Forelimb muscle (tissue), 1 donor: ENCODE measurements around the gene PMS1. TPM values are rescaled to one million over a fixed set of nuclear protein-coding genes. Genes with fewer than 3 reads are reported as not detected.
"Not testable (repeated sequence)": the region's sequence is repeated elsewhere in the genome, so short reads cannot be mapped to it uniquely, and the experiment has no call there.

ENCODE experiments used
- DNase-seq: peaks from one replicate; pipeline ENCODE4 v3.0.0-alpha.2; 2013; ENCODE audit warnings: low read depth
- polyA plus RNA-seq: library from polyadenylated mRNA; unstranded; fragments of 120-200 nt; gene quantifications from one replicate; pipeline ENCODE4 v1.2.1, GENCODE V29; 2013; ENCODE audit not compliant: insufficient read length

Gene PMS1
- polyA plus RNA-seq, 1 donor: 27.7 TPM

DNA sequence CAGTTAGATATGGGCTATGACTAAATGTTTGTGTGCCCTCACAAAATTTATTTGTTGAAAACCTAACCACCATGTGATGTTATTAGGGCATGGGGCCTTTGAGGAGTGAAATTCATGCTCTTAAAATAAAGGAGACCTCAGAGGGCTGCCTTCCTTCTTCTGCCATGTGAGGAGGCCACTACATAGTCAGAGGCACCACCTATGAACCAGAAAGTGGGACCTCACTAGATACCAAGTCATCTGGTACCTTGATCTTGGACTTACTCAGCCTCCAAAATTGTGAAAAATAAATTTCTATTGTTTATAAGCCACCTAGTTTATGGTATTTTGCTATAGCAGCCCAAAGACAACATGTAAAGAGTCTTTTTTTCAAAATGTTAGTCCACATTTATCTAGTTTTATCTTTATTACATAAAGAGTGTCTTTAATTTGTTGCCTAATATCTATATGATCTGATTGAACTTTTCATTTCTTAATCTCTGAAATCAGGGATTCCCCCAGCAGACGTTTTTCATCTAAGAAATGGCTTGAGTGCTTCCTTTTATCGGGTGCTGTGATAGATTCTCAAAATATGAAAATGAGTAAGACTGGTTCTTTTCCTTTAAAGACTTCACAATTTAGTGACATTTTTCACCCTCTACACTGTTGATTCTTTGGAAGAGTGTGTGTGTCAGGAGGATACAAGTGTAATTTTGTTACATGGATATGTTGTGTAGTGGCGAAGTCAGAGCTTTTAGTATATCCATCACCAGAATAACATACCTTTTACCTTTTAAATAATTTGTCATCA, 34.2 kb downstream of the PMS1 start:
- no peak for DNase-seq

DNA sequence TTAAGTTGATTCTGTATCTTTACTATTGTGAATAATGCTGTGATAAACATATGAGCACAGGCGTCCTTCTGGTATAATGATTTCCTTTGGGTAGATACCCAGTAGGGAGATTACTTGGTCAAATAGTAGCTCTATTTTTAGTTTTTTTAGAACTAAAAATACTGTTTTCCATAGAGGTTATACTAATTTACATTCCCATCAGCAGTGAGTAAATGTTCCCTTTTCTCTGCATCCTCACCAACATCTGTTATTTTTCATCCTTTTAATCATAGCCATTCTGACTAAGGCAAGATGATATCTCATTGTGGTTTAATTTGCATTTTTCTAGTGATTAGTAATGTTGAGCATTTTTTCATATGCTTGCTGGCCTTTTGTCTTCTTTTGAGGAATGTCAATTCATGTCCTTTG, 35.1 kb downstream of the PMS1 start:
- DNase-seq: no peak

DNA sequence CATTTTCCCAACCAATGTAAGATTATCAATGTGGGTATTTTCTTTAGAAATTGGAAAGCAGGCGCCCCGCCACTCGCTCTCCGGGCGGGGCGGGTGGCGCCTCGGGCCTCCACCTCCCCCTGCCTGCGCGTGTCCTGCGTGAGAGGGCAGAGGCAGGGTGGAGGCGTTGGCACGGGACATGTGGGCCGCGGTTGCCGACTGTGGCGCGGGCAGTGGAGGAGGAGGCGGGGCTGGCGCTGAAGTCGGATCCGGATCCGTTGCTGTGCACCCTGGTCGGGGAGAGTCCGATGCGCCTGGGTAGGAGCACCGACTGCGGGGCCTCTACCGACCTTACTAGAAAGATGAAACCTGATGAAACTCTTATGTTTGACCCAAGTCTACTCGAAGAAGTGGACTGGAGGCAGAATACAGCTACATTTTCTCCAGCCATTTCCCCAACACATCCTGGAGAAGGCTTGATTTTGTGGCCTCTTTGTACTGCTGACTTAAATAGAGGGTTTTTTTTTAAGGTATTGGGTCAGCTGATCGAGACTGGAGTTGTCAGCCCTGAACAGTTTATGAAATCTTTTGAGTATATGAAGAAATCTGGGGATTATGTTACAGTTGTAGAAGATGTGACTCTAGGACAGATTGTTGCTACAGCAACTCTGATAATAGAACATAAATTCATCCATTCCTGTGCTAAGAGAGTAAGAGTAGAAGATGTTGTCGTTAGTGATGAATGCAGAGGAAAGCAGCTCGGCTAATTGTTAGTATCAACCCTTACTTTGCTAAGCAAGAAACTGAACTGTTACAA, 37.9 kb downstream of the PMS1 start:
- DNase-seq: no peak

DNA sequence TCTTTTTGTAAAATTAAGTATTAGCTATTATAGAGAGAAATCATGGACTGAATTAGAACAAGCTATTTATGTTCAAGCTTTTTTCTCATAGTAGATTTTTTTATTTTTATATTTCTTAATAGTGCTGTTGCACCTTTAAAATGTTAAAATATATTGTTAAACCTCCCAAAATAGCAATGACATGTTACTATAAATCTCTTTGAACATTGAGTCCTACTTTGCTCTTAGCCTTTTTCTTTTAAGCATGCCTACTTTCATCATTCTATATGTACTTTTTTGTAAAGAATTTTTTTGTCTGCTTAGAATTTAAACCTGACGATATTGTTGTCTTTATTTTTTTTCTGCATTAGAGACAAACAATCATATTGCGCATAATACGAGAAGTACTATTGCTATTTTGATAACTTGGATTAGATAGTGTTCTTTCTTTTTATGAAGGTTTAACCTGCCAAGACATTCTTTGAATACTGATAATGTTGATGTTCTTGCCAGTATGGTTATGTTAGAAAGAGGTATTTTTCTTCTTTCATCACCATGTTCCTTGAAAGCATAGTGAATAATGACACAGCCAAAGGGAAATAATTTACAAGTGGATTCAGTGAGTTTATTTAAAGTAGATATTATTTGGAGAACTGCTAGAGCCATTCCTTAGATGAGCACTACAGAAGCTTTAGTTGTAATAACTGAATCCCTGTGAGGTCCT, 40.6 kb downstream of the PMS1 start:
- no peak for DNase-seq

DNA sequence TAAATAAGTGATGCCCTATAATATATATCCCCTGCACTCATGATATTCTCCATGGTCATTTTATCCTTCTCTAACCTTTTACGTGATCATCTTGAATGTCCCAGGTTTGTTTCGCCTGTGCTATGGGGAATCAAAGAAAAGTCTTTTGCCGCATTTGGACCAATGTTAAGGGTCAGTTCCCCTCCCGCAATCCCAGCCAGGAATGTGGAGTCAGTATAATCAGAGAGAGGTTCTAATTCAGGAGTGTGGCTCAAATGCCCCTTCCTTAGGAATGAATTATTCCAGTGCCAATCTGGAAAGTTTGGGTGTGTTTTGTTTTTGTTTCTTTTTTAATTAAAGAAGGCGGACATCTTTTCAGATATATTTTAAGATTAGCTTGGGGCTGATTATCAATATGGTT, 41.8 kb downstream of the PMS1 start:
- no peak for DNase-seq

DNA sequence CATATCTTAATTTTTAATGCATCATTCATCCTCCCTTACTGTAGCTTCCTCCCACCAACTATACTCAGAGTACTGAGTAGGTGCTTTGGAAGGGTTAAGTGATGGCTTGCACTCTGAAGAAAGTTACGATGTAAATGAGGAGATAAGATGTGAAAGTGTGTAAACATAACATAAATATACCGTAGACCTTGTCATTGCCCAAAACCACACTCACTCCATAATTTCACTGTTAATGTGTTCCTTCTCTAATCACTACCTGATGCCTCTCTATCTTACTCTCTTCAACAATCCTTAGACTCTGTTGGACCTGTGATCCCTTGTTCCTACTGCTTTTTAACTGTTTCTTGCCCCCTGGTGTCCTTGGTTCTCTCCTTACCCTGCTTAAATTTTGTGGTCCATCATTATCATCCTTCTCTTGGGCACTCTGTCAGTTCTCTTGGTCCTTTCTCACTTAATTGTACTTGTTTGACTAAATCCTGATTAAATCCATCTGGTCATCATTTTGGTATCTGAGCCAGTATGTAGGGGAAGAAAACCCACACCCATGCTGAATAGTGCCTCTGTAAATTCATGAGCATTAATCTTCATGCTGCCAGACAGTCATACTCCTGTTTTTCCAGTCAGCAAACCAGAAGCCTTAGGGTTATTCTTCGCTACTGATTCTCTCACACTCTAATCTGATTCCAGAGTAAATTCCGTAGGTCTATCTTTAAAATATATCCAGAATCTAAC, 45.0 kb downstream of the PMS1 start:
- DNase-seq: no peak

DNA sequence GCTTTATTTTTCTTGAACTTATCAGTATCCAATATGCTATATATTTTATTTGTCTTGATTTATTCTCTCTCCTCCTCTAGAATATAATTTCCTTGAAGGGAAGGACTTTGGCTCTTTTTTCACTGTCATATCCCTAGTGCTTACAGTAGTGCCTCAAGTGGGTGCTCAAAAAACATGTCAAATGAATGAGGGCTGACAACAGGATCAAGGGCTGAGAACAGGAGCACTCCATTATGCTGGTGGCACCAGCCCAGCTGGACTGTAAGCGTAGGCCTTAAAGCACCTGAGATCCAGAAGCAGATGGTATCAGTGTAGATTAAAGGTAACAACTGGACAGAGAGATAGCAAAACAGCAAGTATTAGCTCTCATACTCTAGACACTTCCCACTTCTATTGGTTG, 46.3 kb downstream of the PMS1 start:
- DNase-seq: no peak

DNA sequence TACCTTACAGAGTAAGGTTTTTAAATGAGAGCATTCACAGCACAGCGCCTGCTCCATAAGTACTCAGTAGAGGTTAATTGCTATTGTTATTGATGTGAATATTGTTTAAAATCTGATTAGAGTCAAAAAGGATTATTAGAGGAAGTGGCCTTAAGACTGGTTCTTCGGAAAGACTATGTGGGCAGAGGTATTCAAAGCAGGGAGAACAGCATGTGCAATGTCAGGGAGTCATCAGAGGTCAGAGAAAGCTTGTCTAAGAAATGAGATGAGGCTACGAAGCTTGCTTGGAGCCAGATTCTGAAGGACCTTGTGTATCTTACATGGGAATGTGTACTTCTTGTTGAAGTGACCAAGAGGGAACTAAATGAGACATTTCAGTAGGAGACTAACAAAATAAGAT, 49.8 kb downstream of the PMS1 start:
- no peak for DNase-seq

DNA sequence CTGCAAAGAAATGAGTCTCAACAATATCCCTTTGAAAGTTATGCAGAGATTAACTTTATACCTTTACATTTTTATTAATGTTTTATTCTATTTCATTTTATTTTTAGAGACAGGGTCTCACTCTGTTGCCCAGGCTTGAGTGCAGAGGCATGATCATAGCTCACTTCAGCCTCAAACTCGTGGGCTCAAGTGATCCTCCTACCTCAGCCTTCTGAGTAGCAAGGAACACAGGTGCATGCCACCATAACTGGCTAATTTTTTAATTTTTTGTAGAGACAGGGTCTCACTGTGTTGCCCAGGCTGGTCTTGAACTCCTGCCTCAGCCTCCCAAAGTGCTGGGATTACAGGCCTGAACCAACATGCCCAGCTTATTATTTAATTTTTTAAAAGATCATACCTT, 50.4 kb downstream of the PMS1 start:
- DNase-seq: not testable (repeated sequence)

DNA sequence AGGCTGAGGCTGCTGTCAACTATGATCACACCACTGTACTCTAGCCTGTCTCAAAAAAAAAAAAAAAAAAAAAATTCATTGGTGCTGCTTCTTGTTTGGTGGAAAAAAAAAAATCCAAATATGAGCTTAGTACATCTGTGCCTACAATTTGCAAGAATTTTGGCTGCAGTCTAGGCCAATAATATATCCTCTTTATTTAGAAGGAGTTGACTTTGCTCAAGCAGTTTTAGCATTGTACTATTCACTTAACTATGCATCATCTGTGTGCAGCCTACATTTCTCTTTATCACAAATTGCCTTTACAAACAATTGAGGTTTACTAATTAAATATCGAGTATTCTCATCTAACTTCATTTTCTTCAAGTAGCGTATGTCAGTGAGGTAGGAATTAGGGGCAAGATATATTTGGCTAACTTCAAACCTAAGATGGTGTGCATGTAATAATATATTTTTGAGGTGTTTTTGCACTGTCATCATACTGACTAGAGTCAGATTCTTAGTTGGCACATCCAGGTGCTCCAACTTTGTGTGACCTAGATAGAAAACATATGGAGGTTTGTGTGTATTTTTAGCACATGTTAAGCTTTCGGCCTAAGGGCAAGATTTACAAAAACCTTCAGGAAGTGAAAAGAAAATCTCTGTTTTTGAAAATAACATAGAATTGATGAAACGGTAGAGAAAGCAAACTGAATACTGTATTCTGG, 51.8 kb downstream of the PMS1 start:
- DNase-seq: no peak

DNA sequence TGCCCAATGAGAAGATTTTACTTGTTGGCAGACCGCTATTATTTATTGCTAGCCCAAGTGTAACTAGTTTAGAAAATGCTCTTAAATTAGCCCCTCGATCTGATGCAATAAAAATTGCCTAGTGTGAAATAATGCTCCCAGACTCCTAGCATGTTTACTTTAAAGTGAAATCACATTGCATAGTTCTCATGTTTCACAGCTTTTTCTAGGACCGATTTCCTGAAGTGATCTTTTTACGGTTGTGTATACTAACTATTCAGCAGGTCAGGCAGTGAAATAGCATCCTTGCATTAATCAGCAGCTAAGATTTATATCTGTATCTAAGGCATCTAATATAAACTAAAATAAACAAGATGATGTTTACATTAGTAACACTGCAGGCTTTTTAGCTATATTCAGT, 52.4 kb downstream of the PMS1 start:
- no peak for DNase-seq

DNA sequence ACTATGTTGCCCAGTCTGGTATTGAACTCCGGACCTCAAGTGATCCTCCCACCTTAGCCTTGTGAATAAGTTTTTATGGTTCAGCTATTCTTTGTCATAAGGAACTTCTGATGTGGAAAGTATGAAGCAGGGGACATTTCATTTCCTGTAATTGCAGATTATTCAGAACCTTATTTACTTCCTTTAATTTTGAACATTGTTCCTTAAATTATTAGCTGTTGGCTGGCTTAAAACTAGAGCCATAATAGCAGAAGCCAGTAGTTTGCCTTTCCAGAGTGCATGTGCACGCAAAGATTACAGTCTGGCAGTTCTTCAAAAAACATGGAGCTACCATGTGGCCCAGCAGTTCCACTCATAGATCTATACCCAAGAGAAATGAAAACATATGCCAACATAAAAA, 53.1 kb downstream of the PMS1 start:
- DNase-seq: no peak

DNA sequence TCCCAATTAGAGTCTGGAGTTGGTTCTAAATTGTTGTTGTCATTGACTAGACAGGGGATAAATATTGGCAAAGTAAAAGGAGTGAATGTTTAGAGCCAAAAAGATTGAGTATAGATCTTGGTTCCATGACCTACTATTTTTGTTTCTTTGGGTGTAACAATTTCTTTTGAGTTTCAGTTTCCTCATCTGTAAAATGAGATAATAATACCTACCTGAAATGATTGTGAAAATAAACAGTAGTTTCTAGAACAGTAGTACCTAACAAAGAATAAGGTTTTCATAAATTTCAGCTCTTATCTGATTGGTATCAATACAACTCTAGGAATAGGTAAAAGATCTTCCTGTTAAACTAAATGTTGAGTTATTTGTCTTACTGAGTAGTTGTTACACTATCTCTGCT, 56.8 kb downstream of the PMS1 start:
- DNase-seq: no peak

DNA sequence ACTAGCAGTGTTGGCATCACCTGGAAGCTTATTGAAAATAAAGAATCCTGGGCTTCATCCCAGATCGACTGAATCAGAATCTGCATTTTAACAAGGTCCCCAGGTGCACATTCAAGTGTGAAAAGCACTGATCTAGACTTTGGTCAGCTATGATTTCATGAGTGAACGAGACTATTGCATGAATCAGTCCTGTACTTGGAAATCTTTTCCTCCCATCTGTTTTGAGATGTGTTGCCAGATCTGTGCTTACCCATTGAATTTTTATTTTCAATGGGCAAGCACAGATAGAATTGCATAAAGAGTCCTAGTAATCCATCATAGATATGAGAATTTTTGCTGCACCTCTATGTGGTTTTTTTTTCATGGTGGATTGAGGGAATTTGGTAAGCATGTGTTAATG, 64.0 kb downstream of the PMS1 start:
- DNase-seq: no peak

DNA sequence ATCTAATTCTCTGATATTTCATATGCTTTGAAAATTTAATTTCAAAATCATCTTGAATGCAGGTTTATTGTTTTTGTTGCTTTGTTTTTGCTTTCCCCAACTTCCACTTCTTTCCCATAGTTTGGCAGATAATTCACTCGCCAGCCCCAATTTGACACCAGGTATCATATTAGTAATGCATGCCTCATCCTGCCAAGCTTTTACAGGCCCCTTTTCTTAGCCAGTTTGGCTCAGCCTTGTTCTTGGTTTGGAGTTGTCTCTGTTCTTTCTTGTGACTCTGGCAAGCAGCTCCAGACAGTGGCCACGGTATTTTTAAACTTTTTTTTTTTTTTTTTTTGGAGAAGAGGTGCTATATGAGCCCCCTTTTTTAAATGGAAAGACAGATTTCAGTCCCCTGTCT, 65.3 kb downstream of the PMS1 start:
- no peak for DNase-seq

DNA sequence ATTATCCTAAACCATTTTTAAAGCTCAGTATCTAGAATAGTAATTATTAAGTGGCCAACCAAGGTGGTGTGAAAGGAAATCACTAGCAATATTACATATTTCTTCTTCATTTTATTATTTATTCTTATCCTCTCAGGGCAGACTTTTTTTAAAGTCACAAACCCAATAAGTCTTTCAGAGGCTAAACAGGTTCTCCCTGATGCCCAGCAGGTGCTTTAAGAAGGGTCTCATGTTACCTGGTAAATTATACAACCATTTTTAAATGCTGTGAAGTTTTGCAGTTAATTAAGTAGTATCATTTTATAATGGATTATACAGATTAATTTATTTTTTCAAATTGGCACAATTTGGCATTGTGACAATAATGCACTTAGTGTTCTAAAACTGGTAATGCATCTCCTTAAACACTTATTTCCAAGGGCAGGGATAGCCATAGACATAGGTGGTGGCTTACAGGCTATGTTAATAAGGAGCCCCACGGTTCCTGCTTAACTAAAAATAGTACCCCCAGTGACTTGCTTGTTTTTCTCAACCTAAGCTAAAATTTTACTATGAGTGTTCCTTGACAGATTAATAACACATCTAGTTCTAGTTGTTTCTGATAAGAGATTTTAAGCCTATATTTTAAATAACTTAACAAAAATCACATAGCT, 67.0 kb downstream of the PMS1 start:
- DNase-seq: no peak

DNA sequence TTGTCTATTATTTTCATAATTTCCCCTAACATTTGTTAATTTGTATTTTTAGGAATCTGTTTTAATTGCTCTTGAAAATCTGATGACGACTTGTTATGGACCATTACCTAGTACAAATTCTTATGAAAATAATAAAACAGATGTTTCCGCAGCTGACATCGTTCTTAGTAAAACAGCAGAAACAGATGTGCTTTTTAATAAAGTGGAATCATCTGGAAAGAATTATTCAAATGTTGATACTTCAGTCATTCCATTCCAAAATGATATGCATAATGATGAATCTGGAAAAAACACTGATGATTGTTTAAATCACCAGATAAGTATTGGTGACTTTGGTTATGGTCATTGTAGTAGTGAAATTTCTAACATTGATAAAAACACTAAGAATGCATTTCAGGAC, 69.9 kb downstream of the PMS1 start:
- peak; percentile 31 for DNase-seq

DNA sequence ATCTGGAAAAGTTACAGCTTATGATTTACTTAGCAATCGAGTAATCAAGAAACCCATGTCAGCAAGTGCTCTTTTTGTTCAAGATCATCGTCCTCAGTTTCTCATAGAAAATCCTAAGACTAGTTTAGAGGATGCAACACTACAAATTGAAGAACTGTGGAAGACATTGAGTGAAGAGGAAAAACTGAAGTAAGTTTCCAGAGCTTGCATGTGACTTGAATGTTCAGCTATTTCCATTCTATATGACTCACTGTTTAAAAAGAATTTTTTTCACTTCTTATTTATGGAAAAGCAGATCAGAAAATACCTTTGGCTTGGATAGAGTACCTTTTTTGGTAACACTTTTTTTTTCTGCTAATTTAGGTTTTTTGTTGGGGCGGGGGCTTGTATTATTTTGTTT, 70.7 kb downstream of the PMS1 start:
- peak; percentile 11 for DNase-seq

DNA sequence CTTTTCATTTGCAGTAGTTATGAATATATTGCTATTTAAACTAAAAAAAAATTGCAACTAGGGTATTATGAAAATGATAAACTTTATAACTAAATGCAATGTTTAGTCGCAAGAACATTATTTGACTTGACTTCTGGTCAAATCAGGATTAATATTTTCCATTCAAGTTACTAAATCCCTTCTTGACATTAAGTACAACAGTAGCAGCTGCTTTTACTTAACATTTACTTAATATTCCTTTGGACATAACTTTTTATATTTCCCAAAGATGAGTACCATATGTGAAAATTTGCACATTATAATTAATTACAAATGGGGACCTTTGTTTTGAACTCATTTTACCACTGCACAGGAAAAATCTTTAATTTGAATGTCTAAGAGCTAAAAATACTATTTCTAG, 74.0 kb downstream of the PMS1 start:
- no peak for DNase-seq

DNA sequence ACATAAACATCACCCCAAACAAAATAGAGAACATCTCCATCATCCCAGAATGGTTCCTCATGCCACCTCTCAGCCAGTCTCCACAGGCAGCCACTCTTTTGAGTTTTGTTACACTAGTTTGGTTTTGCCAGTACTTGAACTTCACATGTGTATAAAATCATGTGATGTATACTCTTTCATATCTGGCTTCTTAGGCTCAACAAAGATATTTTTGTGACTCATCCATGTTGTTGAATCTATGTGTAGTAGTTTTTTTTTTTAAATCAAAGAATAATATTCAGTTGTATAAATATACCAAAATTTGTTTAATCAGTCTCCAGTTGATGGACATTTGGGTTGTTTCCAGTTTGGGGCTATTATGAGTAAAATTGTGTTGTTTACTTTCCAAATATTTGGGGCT, 75.9 kb downstream of the PMS1 start:
- no peak for DNase-seq

DNA sequence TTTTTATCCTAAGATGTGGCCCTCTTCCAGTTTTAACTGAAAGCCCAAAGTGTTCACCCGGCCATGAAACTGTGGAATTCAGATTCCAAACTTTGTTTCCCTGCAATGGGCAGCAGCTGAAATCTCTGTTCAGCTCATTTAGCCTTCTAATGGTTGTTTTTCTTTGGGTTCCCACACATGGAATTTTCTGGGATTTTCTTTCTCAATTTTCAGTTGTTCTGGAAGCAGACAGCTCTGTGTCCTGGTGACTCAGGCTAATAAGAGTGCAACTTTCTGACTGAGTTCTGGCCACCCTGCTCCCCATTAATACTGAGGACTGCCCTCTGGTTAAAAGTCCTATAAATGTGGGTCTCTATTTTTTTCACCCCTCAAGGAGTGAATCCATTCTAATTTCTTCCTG, 78.5 kb downstream of the PMS1 start:
- DNase-seq: no peak
